ENCODE results near the gene NAALADL2. TPM values are rescaled to one million over a fixed set of nuclear protein-coding genes. Genes with fewer than 3 reads are reported as not detected.

Gene NAALADL2
- total RNA-seq, 1 donor from 2014 or later, result 12.5 TPM

- H3K27ac ChIP-seq, result no peak overlapping the region
- DNase-seq (ENCODE audit: extremely low spot score in 2 of 2), result no peak
- intact Hi-C loops (cut with DNase I), result no loop called here
- no peak for TF ChIP-seq POLR2A (IDR thresholded peaks at IDR 0.05)
- TF ChIP-seq, protein P1, sequence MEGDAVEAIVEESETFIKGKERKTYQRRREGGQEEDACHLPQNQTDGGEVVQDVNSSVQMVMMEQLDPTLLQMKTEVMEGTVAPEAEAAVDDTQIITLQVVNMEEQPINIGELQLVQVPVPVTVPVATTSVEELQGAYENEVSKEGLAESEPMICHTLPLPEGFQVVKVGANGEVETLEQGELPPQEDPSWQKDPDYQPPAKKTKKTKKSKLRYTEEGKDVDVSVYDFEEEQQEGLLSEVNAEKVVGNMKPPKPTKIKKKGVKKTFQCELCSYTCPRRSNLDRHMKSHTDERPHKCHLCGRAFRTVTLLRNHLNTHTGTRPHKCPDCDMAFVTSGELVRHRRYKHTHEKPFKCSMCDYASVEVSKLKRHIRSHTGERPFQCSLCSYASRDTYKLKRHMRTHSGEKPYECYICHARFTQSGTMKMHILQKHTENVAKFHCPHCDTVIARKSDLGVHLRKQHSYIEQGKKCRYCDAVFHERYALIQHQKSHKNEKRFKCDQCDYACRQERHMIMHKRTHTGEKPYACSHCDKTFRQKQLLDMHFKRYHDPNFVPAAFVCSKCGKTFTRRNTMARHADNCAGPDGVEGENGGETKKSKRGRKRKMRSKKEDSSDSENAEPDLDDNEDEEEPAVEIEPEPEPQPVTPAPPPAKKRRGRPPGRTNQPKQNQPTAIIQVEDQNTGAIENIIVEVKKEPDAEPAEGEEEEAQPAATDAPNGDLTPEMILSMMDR (IDR thresholded peaks at IDR 0.05), result no peak
- no peak for TF ChIP-seq POLR2AphosphoS5 (IDR thresholded peaks at IDR 0.05; ENCODE audit: insufficient read depth in 1 of 2, low read depth in 1 of 2)
- no peaks in the 10 kb centered on the region for H3K36me3 ChIP-seq
- H3K4me3 ChIP-seq, result no peak overlapping the region
- H3K27me3 ChIP-seq, result no peaks in the 10 kb centered on the region
- no peaks in the 10 kb centered on the region for H3K9me3 ChIP-seq
- no peaks in the 10 kb centered on the region for H3K4me1 ChIP-seq
These were observed 617.4 kb downstream of the NAALADL2 start for GRCh38 chr3:175476489-175476888.

DNA sequence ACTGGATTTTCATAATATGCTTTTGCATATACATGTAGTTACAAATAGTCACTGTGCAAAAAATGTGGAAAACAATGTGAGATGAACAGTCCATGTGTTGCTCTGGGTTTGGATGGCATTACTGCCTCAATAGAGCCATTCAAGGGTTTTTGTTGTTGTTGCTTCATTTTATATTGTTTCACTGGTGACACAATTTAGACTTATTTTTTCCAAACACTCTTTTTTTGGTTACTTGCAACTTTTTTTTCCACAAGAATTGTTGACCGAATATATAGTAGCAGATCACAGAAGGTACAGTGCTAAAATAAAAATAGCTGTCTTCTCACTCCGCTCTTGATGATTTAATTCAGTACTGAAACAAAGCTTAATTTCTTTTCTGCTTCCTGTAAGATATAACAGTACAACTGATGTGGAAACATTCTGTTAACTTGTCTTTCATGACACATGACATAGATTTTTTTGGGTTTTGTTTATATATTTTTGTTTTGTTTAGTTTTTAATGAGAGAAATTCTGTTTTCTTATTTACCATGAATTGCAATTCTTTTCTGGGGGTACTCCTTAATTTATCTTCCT lies 618.6 kb downstream of the NAALADL2 start:
- TF ChIP-seq POLR2AphosphoS5 (IDR thresholded peaks at IDR 0.05; ENCODE audit: insufficient read depth in 1 of 2, low read depth in 1 of 2), result no peak
- no peak for TF ChIP-seq POLR2A (IDR thresholded peaks at IDR 0.05)
- TF ChIP-seq, protein P1 (IDR thresholded peaks at IDR 0.05), result no peak
- Histone ChIP-seq H3K4me1 (no peaks in the 10 kb centered on the region), H3K4me3 (no peak overlapping the region), H3K36me3 (no peaks in the 10 kb centered on the region), H3K27me3 (no peaks in the 10 kb centered on the region), H3K9me3 (no peaks in the 10 kb centered on the region), H3K27ac (no peak overlapping the region)
- no peak for DNase-seq (ENCODE audit: extremely low spot score in 2 of 2)
- intact Hi-C loops (cut with DNase I), result no loop called here

GRCh38 chr3:175478301-175478700 lies 619.2 kb downstream of the NAALADL2 start:
- no peak for DNase-seq (ENCODE audit: extremely low spot score in 2 of 2)
- TF ChIP-seq POLR2A (IDR thresholded peaks at IDR 0.05) (no peak), POLR2AphosphoS5 (IDR thresholded peaks at IDR 0.05; ENCODE audit: insufficient read depth in 1 of 2, low read depth in 1 of 2) (no peak)
- TF ChIP-seq, protein P1 (IDR thresholded peaks at IDR 0.05), result no peak
- Histone ChIP-seq H3K9me3 (no peaks in the 10 kb centered on the region), H3K4me3 (no peak overlapping the region), H3K27me3 (no peaks in the 10 kb centered on the region), H3K36me3 (no peaks in the 10 kb centered on the region), H3K4me1 (no peaks in the 10 kb centered on the region), H3K27ac (no peak overlapping the region)
- intact Hi-C loops (cut with DNase I), result no loop called here

DNA sequence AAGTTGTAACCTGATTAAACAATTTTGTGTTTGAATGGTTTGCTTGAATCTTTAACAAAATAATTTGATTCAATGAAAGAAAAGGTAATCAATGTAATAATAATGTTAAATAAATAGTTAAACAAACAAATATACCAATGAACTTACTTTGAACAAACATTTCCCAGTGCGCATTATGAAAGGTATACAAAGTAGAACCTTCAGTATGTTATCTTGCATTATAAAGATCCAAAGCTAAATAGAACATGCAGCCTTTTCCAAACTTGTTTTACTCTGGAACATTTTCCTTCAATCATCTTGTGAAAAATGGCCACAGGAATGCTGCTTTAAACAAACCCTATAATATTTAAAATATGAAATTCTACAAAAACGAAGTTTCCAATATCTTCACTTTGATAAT lies 620.0 kb downstream of the NAALADL2 start:
- intact Hi-C loops (cut with DNase I), result no loop called here
- Histone ChIP-seq H3K9me3 (no peaks in the 10 kb centered on the region), H3K36me3 (no peaks in the 10 kb centered on the region), H3K4me3 (no peak overlapping the region), H3K4me1 (no peaks in the 10 kb centered on the region), H3K27ac (no peak overlapping the region), H3K27me3 (no peaks in the 10 kb centered on the region)
- DNase-seq (ENCODE audit: extremely low spot score in 2 of 2), result no peak
- TF ChIP-seq POLR2AphosphoS5 (IDR thresholded peaks at IDR 0.05; ENCODE audit: insufficient read depth in 1 of 2, low read depth in 1 of 2) (no peak), POLR2A (IDR thresholded peaks at IDR 0.05) (no peak)
- TF ChIP-seq, protein P1 (IDR thresholded peaks at IDR 0.05), result no peak

GRCh38 chr3:175479800-175480199 lies 620.7 kb downstream of the NAALADL2 start:
- intact Hi-C loops (cut with DNase I), result no loop called here

More at GRCh38 chr3:175479800-175480199, 620.7 kb downstream of the NAALADL2 start:
- DNase-seq (ENCODE audit: extremely low spot score in 2 of 2), result no peak
- H3K9me3 ChIP-seq, result no peaks in the 10 kb centered on the region
- H3K27ac ChIP-seq, result no peak overlapping the region
- H3K36me3 ChIP-seq, result no peaks in the 10 kb centered on the region
- H3K27me3 ChIP-seq, result no peaks in the 10 kb centered on the region
- no peak overlapping the region for H3K4me3 ChIP-seq
- TF ChIP-seq POLR2A (IDR thresholded peaks at IDR 0.05) (no peak), POLR2AphosphoS5 (IDR thresholded peaks at IDR 0.05; ENCODE audit: insufficient read depth in 1 of 2, low read depth in 1 of 2) (no peak)
- TF ChIP-seq, protein P1 (IDR thresholded peaks at IDR 0.05), result no peak
- no peaks in the 10 kb centered on the region for H3K4me1 ChIP-seq

Measured in vagina (tissue), 2 donors.